Activated T-cell treated with anti-CD3 and anti-CD28 coated beads, Interleukin-2, amount 50 U/mL, for 4 hours (primary cell): Measurements from ENCODE around the gene TLNRD1. TPM values are rescaled to one million over a fixed set of nuclear protein-coding genes. Genes with fewer than 3 reads are reported as not detected.

ENCODE experiments used
- ATAC-seq, 2 donors: fragments of 200-7000 bp; cut with Tn5 transposase; one replicate each; pipeline ENCODE4 v1.10.0; 2021
- DNase-seq: peaks from one replicate; pipeline ENCODE4 v3.0.0-alpha.2; 2020
- H3K27me3 Mint-ChIP-seq: one replicate; pipeline ENCODE4 v1.8.0; 2021; ENCODE audit warnings: low read depth, mixed read lengths
- H3K36me3 Mint-ChIP-seq: one replicate; pipeline ENCODE4 v1.8.0; 2022; ENCODE audit warnings: mixed read lengths; ENCODE audit not compliant: insufficient read depth
- H3K4me1 Mint-ChIP-seq: one replicate; pipeline ENCODE4 v1.8.0; 2021; ENCODE audit warnings: low read depth, mixed read lengths
- H3K4me3 Mint-ChIP-seq: one replicate; pipeline ENCODE4 v1.8.0; 2021; ENCODE audit warnings: mild to moderate bottlenecking, moderate library complexity, mixed read lengths
- H3K9me3 Mint-ChIP-seq: one replicate; pipeline ENCODE4 v1.8.0; 2021; ENCODE audit warnings: mixed read lengths
- total RNA-seq, 3 donors: library from RNA; stranded (reverse); gene quantifications; one replicate each; pipeline ENCODE4 v1.2.1, GENCODE V29; 2021

Gene TLNRD1
- total RNA-seq, 3 donors from 2014 or later: 42.6 to 46.5 (median 45.0) TPM

DNA sequence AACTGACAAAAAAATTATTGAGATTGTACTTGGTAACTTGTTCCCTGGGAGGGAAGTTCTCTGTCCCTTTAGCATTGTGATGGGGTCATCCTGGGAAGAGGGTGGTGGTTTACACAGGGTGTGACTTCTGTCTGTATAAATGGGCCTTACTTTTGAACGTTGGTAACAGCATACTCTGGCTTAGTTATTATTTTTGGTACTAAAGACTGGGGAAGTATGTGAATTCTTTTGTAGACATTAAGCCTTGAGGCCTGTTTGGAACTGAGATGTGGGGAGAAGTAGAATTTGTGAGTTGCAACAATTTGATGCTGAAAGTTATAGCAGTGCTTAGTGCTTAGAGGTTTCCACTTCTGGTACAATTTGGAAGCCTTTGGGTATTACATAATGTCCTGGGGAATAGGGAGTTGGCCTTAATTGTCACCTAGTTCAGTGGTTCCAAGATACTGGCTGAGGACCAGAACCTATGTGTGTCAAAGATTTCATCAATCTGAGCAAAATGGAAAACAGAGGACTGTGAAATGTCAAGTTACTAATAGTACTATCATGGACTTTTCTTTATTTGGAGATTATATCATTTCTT lies 15.9 kb downstream of the TLNRD1 start:
- peaks cover 9% of the 10 kb centered on the region for H3K36me3 Mint-ChIP-seq
- ATAC-seq: no peak
- no peaks in the 10 kb centered on the region for H3K9me3 Mint-ChIP-seq
- H3K4me3 Mint-ChIP-seq: no peak overlapping the region
- no peak for DNase-seq
- no peaks in the 10 kb centered on the region for H3K27me3 Mint-ChIP-seq
- peaks cover 5% of the 10 kb centered on the region for H3K4me1 Mint-ChIP-seq

DNA sequence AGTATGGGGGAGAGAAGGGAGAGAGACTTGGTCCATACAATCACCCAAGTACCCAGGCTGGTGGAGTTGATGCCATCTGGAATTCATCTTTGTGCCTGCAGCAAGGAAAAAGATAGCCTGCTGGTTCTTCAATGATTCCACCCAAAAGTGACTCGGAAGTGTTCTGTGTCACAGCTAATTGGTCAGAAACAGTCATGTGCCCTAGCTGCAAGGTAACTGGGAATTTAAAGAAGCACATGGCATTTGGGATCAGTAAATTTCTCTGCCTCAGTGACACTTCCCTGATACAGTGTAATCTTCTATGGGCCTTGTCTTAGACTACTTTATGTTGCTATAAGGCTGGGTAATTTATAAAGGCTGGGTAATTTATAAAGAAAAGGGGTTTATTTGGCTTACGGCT lies 17.5 kb downstream of the TLNRD1 start:
- Mint-ChIP-seq H3K36me3 (peaks cover 9% of the 10 kb centered on the region), H3K4me3 (no peak overlapping the region), H3K9me3 (no peaks in the 10 kb centered on the region), H3K27me3 (no peaks in the 10 kb centered on the region), H3K4me1 (peaks cover 4% of the 10 kb centered on the region)
- no peak for DNase-seq
- no peak for ATAC-seq

DNA sequence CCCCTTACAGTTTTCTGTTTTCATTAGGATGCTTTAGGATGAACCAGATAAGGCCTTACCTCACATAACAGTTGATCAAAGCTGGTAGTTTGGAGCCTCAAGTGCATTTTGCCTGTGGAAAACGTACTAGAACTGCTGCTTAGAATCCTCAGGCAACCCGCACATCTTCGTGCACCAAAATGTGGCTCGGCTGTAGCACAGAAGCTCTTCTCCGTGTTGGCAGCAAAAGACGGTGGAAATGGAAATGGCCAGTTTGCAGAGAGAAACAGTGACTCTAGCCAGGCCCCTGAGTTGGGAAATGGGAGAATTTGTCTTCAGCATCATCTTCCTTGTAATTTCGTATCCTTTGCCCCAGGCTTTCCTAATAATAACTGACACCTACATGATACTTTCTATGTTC lies 20.6 kb downstream of the TLNRD1 start:
- DNase-seq (no peak), ATAC-seq (no peak)
- H3K4me1 Mint-ChIP-seq: peaks cover 23% of the 10 kb centered on the region
- H3K27me3 Mint-ChIP-seq: no peaks in the 10 kb centered on the region
- H3K4me3 Mint-ChIP-seq: no peak overlapping the region
- H3K36me3 Mint-ChIP-seq: no peaks in the 10 kb centered on the region
- no peaks in the 10 kb centered on the region for H3K9me3 Mint-ChIP-seq

DNA sequence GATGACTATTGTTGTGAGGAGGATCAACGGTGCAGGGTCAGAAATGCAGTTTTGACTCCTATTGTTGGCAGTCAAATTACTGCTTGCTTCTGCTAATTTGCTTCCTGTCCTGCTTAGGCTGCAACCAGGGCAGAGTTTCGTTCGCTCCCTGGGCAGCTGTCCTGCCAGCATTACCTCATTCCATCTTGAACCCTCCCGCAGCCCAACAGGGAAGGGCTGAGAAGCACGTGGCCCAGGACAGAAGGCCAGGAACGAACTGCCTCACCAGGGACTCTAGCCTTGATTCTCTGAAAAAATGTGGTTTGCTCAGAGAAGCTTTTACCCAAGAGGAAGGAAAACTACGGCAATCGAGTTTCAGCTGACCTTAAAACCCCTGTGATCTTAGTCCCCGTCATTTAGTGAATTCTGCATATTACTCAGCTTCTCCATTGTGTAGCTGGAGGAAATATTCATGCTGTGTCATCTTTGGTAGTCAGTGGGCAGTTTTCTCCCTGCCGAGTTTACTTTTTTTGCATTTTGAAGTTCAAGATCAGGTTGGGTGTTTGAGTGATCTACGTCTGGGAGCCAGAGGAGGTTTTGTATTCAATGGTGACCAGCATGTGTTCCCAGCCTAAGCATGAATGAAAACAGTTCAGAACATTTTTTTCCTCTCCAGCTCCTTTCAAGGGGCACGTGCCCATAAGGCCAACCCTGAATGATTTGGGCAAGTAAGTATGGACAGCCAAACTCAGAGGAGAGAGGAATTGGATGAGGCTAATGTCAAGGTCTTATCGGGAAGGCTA lies 23.0 kb downstream of the TLNRD1 start:
- Mint-ChIP-seq H3K27me3 (no peaks in the 10 kb centered on the region), H3K4me1 (peaks cover 24% of the 10 kb centered on the region), H3K9me3 (no peaks in the 10 kb centered on the region), H3K36me3 (no peaks in the 10 kb centered on the region), H3K4me3 (peak overlapping the region; percentile 53)
- ATAC-seq (peak; percentile 90 to 91), DNase-seq (no peak)

DNA sequence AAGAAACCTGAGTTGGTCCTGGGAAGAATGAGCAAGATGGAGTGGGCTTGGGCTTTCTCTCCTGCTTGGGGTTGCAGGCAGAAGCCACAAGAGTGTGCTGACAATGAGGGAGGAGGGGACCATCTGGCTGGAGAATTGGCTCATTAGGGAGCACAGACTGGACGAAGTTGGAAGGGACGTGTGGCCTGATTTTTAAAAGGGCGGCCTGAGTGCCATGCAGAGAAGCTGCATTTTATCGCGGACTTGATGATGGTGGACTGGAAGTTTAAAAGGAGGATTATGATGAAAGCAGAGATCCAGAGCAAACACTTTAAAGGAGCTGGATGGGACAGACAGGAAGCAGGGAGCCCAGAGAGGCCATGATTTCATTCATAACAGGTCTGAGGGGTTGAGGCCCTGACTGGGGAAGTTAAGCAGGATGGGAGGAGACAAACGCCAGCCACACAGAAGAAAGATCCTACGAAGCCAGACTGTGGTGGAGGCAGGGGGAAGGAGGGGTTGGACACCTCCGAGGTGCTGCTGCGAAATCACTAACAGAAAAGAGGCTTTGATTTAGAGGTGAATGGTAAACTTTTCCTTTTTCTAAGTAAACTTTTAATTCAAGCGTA lies 23.6 kb downstream of the TLNRD1 start:
- peak overlapping the region; percentile 53 for H3K4me3 Mint-ChIP-seq

DNA sequence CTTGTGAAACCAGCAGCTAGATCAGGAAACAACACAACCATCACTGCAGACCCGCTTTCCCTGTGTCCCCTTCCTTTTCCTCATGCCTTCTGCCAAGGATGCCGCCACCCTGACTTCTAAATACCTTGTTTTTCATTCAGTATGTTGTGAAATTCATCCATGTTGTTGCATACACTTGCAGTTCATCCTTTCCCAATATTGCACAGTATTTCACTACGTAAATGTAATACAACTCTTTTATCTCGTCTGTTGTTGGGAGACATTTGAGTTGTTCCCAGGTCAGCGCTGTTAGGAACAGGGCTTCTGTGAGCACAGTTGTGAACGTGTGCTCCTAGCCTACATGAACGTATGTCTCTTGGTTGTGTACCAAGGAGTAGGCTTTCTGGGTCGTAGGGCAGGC lies 24.2 kb downstream of the TLNRD1 start:
- Mint-ChIP-seq H3K4me3 (no peak overlapping the region), H3K9me3 (no peaks in the 10 kb centered on the region), H3K27me3 (no peaks in the 10 kb centered on the region), H3K36me3 (no peaks in the 10 kb centered on the region), H3K4me1 (peaks cover 27% of the 10 kb centered on the region)
- no peak for ATAC-seq
- DNase-seq: no peak

More for the DNA sequence above, 23.6 kb downstream of the TLNRD1 start:
- Mint-ChIP-seq H3K9me3 (no peaks in the 10 kb centered on the region), H3K36me3 (no peaks in the 10 kb centered on the region), H3K27me3 (no peaks in the 10 kb centered on the region), H3K4me1 (peaks cover 24% of the 10 kb centered on the region)
- no peak for DNase-seq
- no peak for ATAC-seq

DNA sequence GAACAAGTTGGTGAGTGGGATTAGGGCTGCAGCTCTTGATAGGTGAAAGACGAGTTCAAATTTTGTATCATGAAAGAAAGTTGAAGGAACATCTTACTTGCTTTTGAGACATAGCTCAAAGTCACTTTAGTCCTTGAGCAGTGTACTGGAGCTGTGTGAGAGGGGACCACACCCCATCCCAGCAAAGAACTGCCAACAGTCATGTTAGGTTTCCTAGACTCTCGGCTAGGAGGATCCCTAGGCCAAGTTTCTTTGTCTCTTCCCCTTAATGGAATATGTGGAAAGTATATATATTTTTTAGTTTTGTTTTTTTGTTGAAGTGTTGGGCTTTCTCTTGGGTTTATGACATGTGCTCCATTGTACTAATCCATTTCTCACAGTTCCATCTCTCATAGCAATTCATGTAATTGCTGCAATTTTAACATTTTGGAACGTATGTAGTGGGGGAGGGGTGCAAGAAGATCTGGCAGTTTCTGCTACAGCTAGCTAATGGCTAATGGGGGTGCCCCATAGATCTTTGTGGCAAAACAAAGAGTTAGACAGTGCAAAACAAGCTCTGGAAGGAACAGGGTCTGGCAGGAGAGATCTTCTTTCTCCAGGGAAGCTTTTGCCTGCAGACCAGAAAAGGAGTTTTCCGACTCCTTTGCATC lies 25.1 kb downstream of the TLNRD1 start:
- Mint-ChIP-seq H3K9me3 (no peaks in the 10 kb centered on the region), H3K4me1 (peaks cover 27% of the 10 kb centered on the region), H3K4me3 (no peak overlapping the region), H3K36me3 (no peaks in the 10 kb centered on the region), H3K27me3 (no peaks in the 10 kb centered on the region)
- no peak for ATAC-seq
- no peak for DNase-seq

DNA sequence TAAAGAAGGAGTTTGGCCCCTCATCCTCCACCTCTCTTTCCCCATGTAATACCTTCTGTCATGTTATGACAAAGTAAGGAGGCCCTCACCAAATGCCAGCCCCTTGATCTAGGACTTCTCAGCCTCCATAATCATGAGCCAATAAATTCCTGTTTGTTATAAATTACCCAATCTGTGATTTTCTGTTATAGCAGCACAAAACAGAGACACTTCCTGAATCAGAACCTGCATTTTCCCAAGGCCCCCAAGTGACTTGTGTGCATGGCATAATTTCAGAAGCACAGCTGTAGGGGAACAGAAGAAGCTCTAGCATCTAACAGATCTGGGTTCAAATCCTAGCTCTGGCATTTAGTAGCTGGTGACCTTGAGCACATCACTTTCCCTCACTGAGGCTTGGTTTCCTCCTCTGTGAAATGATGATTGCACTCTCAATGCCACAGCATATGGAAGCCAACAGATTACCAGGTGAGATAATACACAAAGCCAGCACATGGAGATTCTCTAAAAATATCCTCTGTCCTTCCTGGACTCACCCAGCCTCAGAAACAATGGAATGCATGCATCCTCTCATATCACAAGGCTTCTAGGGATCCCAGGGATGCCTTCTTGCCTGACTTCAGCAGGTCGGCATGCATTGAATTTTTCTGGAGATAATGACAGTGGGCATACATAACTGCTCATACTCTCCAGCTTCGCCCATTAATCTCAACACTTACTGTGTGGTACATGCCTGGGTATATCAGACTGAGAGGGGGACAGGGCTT lies 26.3 kb downstream of the TLNRD1 start:
- Mint-ChIP-seq H3K27me3 (no peaks in the 10 kb centered on the region), H3K9me3 (no peaks in the 10 kb centered on the region), H3K4me1 (peaks cover 27% of the 10 kb centered on the region), H3K36me3 (no peaks in the 10 kb centered on the region), H3K4me3 (no peak overlapping the region)
- ATAC-seq (no peak), DNase-seq (no peak)

DNA sequence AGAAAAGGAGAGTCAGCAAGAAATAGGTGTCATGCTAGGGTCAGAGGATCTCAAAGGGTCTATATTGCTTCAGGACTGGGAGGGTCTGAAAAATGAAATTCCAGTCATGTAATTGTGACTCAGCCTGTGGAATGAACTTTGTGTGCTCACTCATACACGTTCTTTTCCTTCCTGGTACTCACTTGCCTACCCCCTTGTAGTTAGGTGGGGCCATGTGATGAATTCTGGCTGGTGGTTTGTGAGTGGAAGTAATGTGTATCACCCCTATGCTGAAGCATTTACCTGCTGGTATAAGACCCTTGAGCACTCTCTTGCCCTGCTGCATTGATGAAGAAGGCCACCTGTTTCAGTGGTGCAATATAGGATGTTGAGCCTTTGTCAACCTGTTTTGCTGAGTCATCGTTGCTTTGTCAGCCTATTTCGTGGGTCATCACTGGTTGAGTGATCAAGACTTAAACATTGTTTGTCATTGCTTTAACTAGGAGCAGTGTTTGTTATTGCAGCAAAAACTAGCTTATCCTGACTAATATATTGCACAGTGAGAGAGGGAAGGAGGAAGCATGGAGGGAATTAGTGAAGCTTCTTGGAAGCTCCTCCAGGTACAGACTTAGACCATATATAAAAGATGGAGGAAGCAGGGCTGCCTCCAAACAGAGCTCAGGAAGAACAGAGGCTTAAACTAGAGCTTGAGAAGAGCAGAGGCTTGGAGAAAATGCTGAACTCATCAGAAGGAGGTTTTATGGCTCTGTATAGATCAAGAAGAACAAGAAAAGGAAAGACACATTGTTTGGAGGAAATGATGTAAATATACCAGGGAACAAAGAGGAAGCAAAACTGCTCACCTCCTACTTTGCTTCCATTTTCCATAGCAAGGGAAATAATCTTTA lies 28.9 kb downstream of the TLNRD1 start:
- ATAC-seq (no peak), DNase-seq (no peak)
- peaks cover 11% of the 10 kb centered on the region for H3K4me1 Mint-ChIP-seq
- no peaks in the 10 kb centered on the region for H3K36me3 Mint-ChIP-seq
- no peaks in the 10 kb centered on the region for H3K9me3 Mint-ChIP-seq
- H3K4me3 Mint-ChIP-seq: no peak overlapping the region
- no peaks in the 10 kb centered on the region for H3K27me3 Mint-ChIP-seq

DNA sequence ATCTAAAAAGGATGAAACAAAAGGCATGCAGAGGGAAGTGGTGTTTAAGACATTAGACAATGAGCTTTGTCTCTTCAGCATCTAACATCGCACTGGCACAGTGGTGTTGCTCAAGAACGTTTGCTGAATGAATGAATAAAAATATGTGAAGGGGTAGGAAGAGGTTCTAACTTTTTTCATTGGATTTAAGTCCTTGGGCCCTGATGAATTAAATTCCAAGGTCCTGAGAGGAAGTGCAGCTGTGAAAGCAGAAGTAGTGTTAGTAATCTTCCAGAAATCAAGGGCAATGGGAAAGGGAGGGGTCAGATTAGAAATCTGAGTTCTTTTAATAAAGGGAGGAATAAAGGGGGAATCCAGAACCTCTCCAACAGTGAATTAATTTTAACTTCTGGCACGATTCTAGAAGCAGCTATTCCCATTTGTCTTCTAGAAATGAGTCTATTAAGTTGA lies 29.6 kb downstream of the TLNRD1 start:
- no peak for ATAC-seq
- Mint-ChIP-seq H3K36me3 (no peaks in the 10 kb centered on the region), H3K4me3 (no peak overlapping the region), H3K9me3 (no peaks in the 10 kb centered on the region), H3K4me1 (peaks cover 7% of the 10 kb centered on the region), H3K27me3 (no peaks in the 10 kb centered on the region)
- no peak for DNase-seq

DNA sequence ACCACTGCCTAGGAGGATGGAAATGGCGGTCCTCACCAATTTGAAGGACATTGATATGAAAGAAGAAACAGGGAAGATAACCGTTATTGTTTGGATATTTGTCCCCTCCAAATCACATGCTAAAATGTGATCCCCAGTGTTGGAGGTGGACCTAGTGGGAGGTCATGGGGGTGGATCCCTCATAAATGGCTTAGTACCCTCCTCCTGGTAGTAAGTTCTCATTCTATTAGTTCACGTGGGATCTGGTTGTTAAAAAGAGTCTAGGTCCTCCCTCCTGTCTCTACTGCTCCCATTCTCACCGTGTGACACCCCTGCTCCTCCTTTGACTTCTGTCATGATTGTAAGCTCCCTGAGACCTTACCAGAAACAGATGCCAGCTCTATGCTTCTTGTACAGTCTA lies 30.5 kb downstream of the TLNRD1 start:
- ATAC-seq: no peak
- H3K4me1 Mint-ChIP-seq: peaks cover 7% of the 10 kb centered on the region
- H3K36me3 Mint-ChIP-seq: no peaks in the 10 kb centered on the region
- H3K27me3 Mint-ChIP-seq: no peaks in the 10 kb centered on the region
- DNase-seq: no peak
- no peak overlapping the region for H3K4me3 Mint-ChIP-seq
- H3K9me3 Mint-ChIP-seq: no peaks in the 10 kb centered on the region

DNA sequence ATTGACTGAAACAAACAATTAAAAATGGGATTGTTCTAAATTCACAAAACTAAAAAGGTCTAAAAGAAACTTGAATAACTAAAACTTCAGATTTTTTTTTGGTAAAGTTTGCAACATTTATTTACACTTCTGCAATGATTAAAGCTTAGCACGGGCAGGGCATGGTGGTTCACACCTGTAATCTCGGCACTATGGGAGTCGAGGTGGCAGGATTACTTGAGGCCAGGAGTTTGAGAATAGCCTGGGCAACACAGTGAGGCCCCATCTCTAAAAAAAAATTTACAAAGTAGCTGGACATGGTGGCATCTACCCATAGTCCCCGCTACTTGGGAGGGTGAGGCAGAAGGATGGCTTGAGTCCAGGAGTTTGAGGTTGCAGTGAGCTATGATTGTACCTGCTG lies 31.6 kb downstream of the TLNRD1 start:
- H3K27me3 Mint-ChIP-seq: no peaks in the 10 kb centered on the region
- no peaks in the 10 kb centered on the region for H3K36me3 Mint-ChIP-seq
- H3K4me1 Mint-ChIP-seq: peaks cover 5% of the 10 kb centered on the region
- ATAC-seq (no peak), DNase-seq (no peak)
- no peaks in the 10 kb centered on the region for H3K9me3 Mint-ChIP-seq
- no peak overlapping the region for H3K4me3 Mint-ChIP-seq

DNA sequence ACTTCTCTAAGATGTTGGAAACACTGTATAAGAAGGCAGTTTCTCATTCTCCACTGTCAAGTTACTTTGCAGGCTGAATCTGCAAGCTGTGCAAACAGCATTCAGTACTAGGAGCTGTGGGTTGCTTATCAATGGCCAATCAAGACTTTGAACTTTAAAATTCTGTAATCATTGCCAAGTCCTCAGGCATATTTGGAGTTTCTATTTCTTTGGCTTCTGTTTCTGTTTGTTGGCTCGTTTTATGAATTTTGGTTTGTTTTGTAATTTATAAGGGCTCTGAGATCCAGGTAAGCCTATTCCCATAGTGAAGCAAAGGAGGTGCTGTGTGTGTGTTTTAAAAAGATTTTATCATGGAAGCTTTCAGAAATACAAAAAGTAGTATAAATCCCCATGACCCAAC lies 32.1 kb downstream of the TLNRD1 start:
- no peak for ATAC-seq
- DNase-seq: no peak
- Mint-ChIP-seq H3K27me3 (no peaks in the 10 kb centered on the region), H3K36me3 (no peaks in the 10 kb centered on the region), H3K9me3 (no peaks in the 10 kb centered on the region), H3K4me1 (peaks cover 5% of the 10 kb centered on the region), H3K4me3 (no peak overlapping the region)
